DOHH2 (cell line): ENCODE data around the gene RNF26.

ENCODE experiments used
- H3F3A ChIP-seq: fragments of 200-600 bp; sonication (generic), shearing (Covaris generic); 2 replicates; pipeline ENCODE4 v1.6.0; 2016; ENCODE audit warnings: antibody characterized with exemption, mild to moderate bottlenecking; ENCODE audit not compliant: control insufficient read depth, insufficient read depth
- H3K27ac ChIP-seq: fragments of 200-600 bp; sonication (generic); 2 replicates; pipeline ENCODE4 v1.5.1; 2014; ENCODE audit warnings: low read depth, mild to moderate bottlenecking, low read length, moderate library complexity
- H3K27me3 ChIP-seq: fragments of 200-600 bp; sonication (generic); 2 replicates; pipeline ENCODE4 v1.6.1; 2014; ENCODE audit warnings: mild to moderate bottlenecking, low read length, mixed read lengths; ENCODE audit not compliant: control insufficient read depth
- H3K36me3 ChIP-seq: fragments of 200-600 bp; sonication (generic); 2 replicates; pipeline ENCODE4 v1.6.1; 2014; ENCODE audit warnings: mild to moderate bottlenecking, low read length, moderate library complexity, mixed read lengths; ENCODE audit not compliant: control insufficient read depth
- H3K4me1 ChIP-seq: fragments of 200-600 bp; sonication (generic); 2 replicates; pipeline ENCODE4 v1.6.1; 2014; ENCODE audit warnings: mild to moderate bottlenecking, low read length, mixed read lengths; ENCODE audit not compliant: control insufficient read depth
- H3K4me2 ChIP-seq: fragments of 200-600 bp; sonication (generic); 2 replicates; pipeline ENCODE4 v1.6.0; 2014; ENCODE audit warnings: mild to moderate bottlenecking, low read length, moderate library complexity
- H3K4me3 ChIP-seq: fragments of 200-600 bp; sonication (generic); 2 replicates; pipeline ENCODE4 v1.5.1; 2014; ENCODE audit warnings: mild to moderate bottlenecking, low read length, mixed read lengths
- H3K79me2 ChIP-seq: fragments of 200-600 bp; sonication (generic); 2 replicates; pipeline ENCODE4 v1.6.1; 2014; ENCODE audit warnings: mild to moderate bottlenecking, low read length, mixed read lengths; ENCODE audit not compliant: control insufficient read depth
- H3K9me2 ChIP-seq: fragments of 200-600 bp; sonication (generic); replicated peaks from 2 replicates; pipeline ENCODE4 v1.6.1; 2014; ENCODE audit warnings: mild to moderate bottlenecking, low read length, mixed read lengths; ENCODE audit not compliant: control insufficient read depth
- H3K9me3 ChIP-seq: fragments of 200-600 bp; sonication (generic); 2 replicates; pipeline ENCODE4 v1.6.1; 2014; ENCODE audit warnings: antibody characterized with exemption, low read length, mixed read lengths; ENCODE audit not compliant: control insufficient read depth, insufficient read depth
- H4K20me1 ChIP-seq: fragments of 200-600 bp; sonication (generic); 2 replicates; pipeline ENCODE4 v1.6.0; 2014; ENCODE audit warnings: low read depth, mild to moderate bottlenecking, antibody characterized with exemption, low read length, moderate library complexity; ENCODE audit not compliant: control insufficient read depth, insufficient read depth
- EZH2phosphoT487 ChIP-seq: fragments of 200-600 bp; sonication (generic); IDR thresholded peaks from 2 replicates; pipeline ENCODE4 v1.6.1; 2017; ENCODE audit warnings: borderline replicate concordance, mild to moderate bottlenecking, antibody characterized with exemption, low read length, moderate library complexity, mixed read lengths
- TF ChIP-seq, protein P1 (sequence below): fragments of 200-600 bp; sonication (generic); IDR thresholded peaks from one replicate; pipeline ENCODE4 v1.5.1; 2014; ENCODE audit warnings: antibody characterized with exemption, mild to moderate bottlenecking, low read depth, low read length; ENCODE audit not compliant: poor library complexity, severe bottlenecking

The RNF26 gene

DNA sequence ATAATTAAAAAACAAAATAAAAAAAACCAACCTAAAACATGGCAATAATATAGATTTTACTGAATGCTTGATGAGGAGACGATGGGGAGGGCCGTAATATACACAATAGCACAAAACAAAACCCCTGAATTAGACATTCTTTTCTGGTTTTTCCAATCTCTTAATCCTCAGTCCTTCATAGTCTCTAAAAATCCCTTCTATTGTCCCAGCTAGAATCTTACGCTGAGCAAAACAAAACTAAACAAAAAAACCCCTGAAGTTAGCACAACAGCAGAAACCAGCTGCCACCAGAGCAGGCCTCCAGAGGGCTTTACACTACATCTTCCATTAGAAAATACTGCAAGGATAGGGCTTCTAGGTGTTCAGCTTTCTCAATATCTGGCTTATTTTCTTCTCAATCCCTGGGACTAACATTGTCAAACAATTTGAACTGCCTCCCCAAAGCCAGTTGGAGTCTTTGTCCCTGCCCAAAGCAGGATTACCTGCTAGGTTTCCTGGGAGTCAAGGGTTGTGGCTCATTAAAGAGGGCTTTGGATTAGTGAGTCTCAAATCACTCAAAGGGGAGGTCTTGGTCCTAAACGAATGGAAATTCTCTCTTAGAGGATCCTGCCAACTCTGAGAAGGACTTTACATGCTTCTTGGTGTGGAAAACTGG, 2.1 kb upstream of the RNF26 start:
- H3K9me2 ChIP-seq = no peaks in the 10 kb centered on the region
- H3K27me3 ChIP-seq = no peaks in the 10 kb centered on the region
- H3K79me2 ChIP-seq = peaks cover 27% of the 10 kb centered on the region
- peaks cover 27% of the 10 kb centered on the region for H3K4me1 ChIP-seq
- no peak overlapping the region for H3K4me3 ChIP-seq
- no peaks in the 10 kb centered on the region for H4K20me1 ChIP-seq
- H3K4me2 ChIP-seq = no peak overlapping the region
- 0 out of 2 replicates have a peak, but pooled peaks cover 3% of the 10 kb centered on the region for H3F3A ChIP-seq
- peaks cover 23% of the 10 kb centered on the region for H3K36me3 ChIP-seq
- TF ChIP-seq, protein P1, sequence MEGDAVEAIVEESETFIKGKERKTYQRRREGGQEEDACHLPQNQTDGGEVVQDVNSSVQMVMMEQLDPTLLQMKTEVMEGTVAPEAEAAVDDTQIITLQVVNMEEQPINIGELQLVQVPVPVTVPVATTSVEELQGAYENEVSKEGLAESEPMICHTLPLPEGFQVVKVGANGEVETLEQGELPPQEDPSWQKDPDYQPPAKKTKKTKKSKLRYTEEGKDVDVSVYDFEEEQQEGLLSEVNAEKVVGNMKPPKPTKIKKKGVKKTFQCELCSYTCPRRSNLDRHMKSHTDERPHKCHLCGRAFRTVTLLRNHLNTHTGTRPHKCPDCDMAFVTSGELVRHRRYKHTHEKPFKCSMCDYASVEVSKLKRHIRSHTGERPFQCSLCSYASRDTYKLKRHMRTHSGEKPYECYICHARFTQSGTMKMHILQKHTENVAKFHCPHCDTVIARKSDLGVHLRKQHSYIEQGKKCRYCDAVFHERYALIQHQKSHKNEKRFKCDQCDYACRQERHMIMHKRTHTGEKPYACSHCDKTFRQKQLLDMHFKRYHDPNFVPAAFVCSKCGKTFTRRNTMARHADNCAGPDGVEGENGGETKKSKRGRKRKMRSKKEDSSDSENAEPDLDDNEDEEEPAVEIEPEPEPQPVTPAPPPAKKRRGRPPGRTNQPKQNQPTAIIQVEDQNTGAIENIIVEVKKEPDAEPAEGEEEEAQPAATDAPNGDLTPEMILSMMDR = no peak
- TF ChIP-seq EZH2phosphoT487 = no peak
- H3K9me3 ChIP-seq = no peaks in the 10 kb centered on the region
- no peak overlapping the region for H3K27ac ChIP-seq

DNA sequence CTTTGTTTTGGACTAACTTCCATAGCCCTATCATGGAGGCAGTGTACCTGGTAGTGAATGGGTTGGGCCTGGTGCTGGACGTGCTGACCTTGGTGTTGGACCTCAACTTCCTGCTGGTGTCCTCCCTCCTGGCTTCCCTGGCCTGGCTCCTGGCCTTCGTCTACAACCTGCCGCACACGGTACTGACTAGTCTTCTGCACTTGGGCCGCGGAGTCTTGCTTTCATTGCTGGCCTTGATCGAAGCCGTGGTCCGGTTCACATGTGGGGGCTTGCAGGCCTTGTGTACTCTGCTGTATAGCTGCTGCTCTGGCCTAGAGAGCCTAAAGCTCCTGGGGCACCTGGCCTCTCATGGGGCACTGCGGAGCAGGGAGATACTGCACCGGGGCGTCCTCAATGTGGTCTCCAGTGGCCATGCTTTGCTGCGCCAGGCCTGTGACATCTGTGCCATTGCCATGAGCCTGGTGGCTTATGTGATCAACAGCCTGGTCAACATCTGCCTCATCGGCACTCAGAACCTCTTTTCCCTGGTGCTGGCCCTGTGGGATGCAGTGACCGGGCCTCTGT, 846 bp downstream of the RNF26 start:
- H3K4me2 ChIP-seq = peak overlapping the region; percentile 93
- no peak for TF ChIP-seq EZH2phosphoT487
- TF ChIP-seq, protein P1 = no peak
- peak overlapping the region; percentile 82 for H3K4me3 ChIP-seq
- 0 out of 2 replicates have a peak, but pooled peaks cover 3% of the 10 kb centered on the region for H3F3A ChIP-seq
- no peaks in the 10 kb centered on the region for H3K27me3 ChIP-seq
- H3K36me3 ChIP-seq = peaks cover 28% of the 10 kb centered on the region
- H3K27ac ChIP-seq = peak overlapping the region; percentile 51
- H3K9me2 ChIP-seq = no peaks in the 10 kb centered on the region
- H3K79me2 ChIP-seq = peaks cover 36% of the 10 kb centered on the region
- H3K9me3 ChIP-seq = no peaks in the 10 kb centered on the region
- peaks cover 44% of the 10 kb centered on the region for H3K4me1 ChIP-seq
- 0 out of 2 replicates have a peak, but pooled peaks cover 8% of the 10 kb centered on the region for H4K20me1 ChIP-seq

DNA sequence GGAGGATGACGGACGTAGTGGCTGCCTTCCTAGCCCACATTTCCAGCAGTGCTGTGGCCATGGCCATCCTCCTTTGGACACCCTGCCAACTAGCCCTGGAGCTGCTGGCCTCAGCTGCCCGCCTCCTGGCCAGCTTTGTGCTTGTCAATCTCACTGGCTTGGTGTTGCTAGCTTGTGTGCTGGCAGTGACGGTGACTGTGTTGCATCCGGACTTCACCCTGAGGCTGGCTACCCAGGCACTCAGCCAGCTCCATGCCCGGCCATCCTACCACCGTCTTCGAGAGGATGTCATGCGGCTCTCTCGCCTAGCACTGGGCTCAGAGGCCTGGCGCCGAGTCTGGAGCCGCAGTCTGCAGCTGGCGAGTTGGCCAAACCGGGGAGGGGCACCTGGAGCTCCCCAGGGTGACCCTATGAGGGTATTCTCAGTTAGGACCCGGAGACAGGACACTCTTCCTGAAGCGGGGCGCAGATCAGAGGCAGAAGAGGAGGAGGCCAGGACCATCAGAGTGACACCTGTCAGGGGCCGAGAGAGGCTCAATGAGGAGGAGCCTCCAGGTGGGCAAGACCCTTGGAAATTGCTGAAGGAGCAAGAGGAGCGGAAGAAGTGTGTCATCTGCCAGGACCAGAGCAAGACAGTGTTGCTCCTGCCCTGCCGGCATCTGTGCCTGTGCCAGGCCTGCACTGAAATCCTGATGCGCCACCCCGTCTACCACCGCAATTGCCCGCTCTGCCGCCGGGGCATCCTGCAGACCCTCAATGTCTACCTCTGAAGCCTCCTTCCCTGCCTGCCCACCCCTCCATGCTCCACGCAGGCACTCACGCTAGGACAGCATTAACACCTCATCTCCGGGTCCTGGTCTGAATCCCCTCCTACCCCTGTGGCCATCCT, 1.6 kb downstream of the RNF26 start:
- Histone ChIP-seq H4K20me1 (0 out of 2 replicates have a peak, but pooled peaks cover 8% of the 10 kb centered on the region), H3K4me1 (peaks cover 46% of the 10 kb centered on the region), H3K9me2 (no peaks in the 10 kb centered on the region), H3K9me3 (no peaks in the 10 kb centered on the region), H3K27ac (no peak overlapping the region), H3K4me2 (peak overlapping the region; percentile 93), H3F3A (0 out of 2 replicates have a peak, but pooled peaks cover 3% of the 10 kb centered on the region), H3K4me3 (peak overlapping the region; percentile 82), H3K36me3 (peaks cover 28% of the 10 kb centered on the region), H3K27me3 (peaks cover 4% of the 10 kb centered on the region), H3K79me2 (peaks cover 36% of the 10 kb centered on the region)
- TF ChIP-seq EZH2phosphoT487 = no peak
- TF ChIP-seq, protein P1 = no peak
